ENCODE results near the gene NFE2L1. TPM values are rescaled to one million over a fixed set of nuclear protein-coding genes. Genes with fewer than 3 reads are reported as not detected.
A peak's percentile ranks its signal among the peaks of the same experiment; 100 is the strongest.

Gene NFE2L1
- total and polyA plus RNA-seq, 9 of the 15 experiments (the other 6 are each of a cell fraction or from before 2014, with no cell fraction given): 2.0 to 68.6 (median 39.7) TPM

- no peak for TF ChIP-seq COPS2 (conservative IDR thresholded peaks at IDR 0.05)
- TF ChIP-seq HOXB6 (CRISPR knock-in tag; IDR thresholded peaks at IDR 0.05; ENCODE audit: borderline replicate concordance): no peak
- no peak for TF ChIP-seq SREBF2 (CRISPR knock-in tag; IDR thresholded peaks at IDR 0.05)
- TF ChIP-seq TCF15 (CRISPR knock-in tag; IDR thresholded peaks at IDR 0.05): no peak
- TF ChIP-seq SMAD1 (IDR thresholded peaks at IDR 0.05; ENCODE audit: low read depth, low read length, partially characterized antibody): no peak
- TF ChIP-seq NR4A1 (CRISPR knock-in tag; IDR thresholded peaks at IDR 0.05): no peak
- no peak for TF ChIP-seq NR4A1 (tag; IDR thresholded peaks at IDR 0.05)
- peak; percentile 14; the same call in 1 of the 2 replicates for TF ChIP-seq NCOA1 (IDR thresholded peaks at IDR 0.05; ENCODE audit: low read depth)
- no peak for TF ChIP-seq FOXJ2 (tag; IDR thresholded peaks at IDR 0.05)
- no peak for TF ChIP-seq ZNF212 (CRISPR knock-in tag; IDR thresholded peaks at IDR 0.05)
- no peak for TF ChIP-seq ZNF785 (CRISPR knock-in tag; IDR thresholded peaks at IDR 0.05)
- peak; percentile 64 for TF ChIP-seq VEZF1 (CRISPR knock-in tag; IDR thresholded peaks at IDR 0.05)
- TF ChIP-seq ZNF778 (CRISPR knock-in tag; IDR thresholded peaks at IDR 0.05): no peak
- TF ChIP-seq POLR2B (IDR thresholded peaks at IDR 0.05; ENCODE audit: low read depth, partially characterized antibody): peak; percentile 7
- peak; percentile 24 to 27; a peak in 1 of 4 replicates for TF ChIP-seq NRF1 (conservative IDR thresholded peaks at IDR 0.05 in 1 of 2, IDR thresholded peaks at IDR 0.05 in 1 of 2)
- TF ChIP-seq MCM7 (IDR thresholded peaks at IDR 0.05): no peak
- TF ChIP-seq JUND (IDR thresholded peaks at IDR 0.05; ENCODE audit: borderline replicate concordance, low read depth, low read length): 0 out of 2 replicates have a peak, but pooled peaks have one; percentile 15
- no peak for TF ChIP-seq JUND (tag; IDR thresholded peaks at IDR 0.05; ENCODE audit: borderline replicate concordance, low read depth, low read length)
- no peak for TF ChIP-seq THRA (IDR thresholded peaks at IDR 0.05)
- no peak for TF ChIP-seq EHMT2 (IDR thresholded peaks at IDR 0.05)
- no peak for TF ChIP-seq KDM4B (IDR thresholded peaks at IDR 0.05; ENCODE audit: borderline replicate concordance in 2 of 2, low read depth in 1 of 2)
- no peak for TF ChIP-seq HMBOX1 (IDR thresholded peaks at IDR 0.05)
- TF ChIP-seq ATF3 (IDR thresholded peaks at IDR 0.05): peak; percentile 79
- TF ChIP-seq ATF3 (CRISPR knock-in tag; conservative IDR thresholded peaks at IDR 0.05): no peak
- no peak for TF ChIP-seq RBM39 (optimal IDR thresholded peaks at IDR 0.05; ENCODE audit: low read depth, low read length)
Measured at GRCh38 chr17:48045316-48046001, 2.7 kb upstream of the NFE2L1 start (continued).
